Astrocyte of the cerebellum (primary cell): ENCODE results near the gene CLPSL1.

Experiments
- DNase-seq: peaks from one replicate; pipeline ENCODE4 v3.0.0-alpha.2; 2011; ENCODE audit warnings: low read depth
- H3K4me3 ChIP-seq: 2 replicates; pipeline ENCODE4 v1.5.1; 2011; ENCODE audit warnings: mild to moderate bottlenecking, low read depth, low read length, moderate library complexity
- in situ Hi-C: cut with HindIII; loops from 2 replicates; pipeline ENCODE4 v1.10.0; 2017; ENCODE audit warnings: low sequenced_read_pairs
- TF ChIP-seq, protein P1 (sequence below): IDR thresholded peaks from 2 replicates; pipeline ENCODE4 v1.5.1; 2012; ENCODE audit warnings: low read length, low read depth, moderate library complexity, mild to moderate bottlenecking; ENCODE audit errors: missing control alignments

Gene CLPSL1

DNA sequence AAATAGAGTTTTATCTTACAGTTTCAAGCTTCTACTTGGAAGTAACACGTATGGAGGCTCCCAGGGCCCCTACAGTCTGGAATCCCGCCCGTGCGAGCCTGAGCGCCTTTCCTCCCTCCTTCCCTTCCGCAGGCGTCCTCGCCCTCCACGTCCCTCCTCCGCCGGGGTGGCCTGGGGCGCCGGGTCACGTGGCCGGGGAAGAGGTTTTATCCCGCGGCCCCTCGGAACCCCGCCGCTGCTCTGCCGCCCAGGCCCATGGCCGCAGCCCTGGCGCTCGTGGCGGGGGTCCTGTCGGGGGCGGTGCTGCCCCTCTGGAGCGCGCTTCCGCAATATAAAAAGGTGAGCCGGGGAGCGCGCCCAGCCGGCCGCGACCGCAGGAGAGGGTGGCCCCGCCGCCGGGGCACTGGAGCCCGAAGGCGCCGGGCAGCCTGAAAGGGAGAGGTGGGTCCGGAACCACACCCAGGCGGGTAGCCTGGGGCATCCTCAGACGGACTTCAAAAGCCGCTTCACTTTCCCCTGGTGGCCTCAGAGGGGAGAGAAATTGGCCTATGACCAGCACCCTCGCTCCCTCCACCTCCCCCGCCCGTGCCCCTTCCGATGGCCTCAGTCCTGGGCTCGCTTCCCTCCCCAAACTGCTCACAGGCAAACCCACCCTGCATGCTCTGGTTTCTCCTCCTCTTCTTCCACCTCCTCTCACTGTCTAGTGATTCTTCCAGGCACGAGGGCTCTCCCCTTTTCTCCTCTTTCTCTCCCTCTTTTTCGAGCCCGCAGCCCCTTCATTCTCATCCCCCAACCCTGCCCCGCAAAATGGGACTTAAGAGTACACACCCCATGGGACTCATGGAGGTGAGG lies 4.2 kb upstream of the CLPSL1 start, which contains the start of gene CLPSL2:
Gene CLPSL2, plus strand, starts transcription at position 235 of the 852 bp plus-strand sequence. Its CDS starts 21 bp downstream, at position 256.
- in situ Hi-C loops, result no loop called here
- no peak for DNase-seq
- TF ChIP-seq, protein P1, sequence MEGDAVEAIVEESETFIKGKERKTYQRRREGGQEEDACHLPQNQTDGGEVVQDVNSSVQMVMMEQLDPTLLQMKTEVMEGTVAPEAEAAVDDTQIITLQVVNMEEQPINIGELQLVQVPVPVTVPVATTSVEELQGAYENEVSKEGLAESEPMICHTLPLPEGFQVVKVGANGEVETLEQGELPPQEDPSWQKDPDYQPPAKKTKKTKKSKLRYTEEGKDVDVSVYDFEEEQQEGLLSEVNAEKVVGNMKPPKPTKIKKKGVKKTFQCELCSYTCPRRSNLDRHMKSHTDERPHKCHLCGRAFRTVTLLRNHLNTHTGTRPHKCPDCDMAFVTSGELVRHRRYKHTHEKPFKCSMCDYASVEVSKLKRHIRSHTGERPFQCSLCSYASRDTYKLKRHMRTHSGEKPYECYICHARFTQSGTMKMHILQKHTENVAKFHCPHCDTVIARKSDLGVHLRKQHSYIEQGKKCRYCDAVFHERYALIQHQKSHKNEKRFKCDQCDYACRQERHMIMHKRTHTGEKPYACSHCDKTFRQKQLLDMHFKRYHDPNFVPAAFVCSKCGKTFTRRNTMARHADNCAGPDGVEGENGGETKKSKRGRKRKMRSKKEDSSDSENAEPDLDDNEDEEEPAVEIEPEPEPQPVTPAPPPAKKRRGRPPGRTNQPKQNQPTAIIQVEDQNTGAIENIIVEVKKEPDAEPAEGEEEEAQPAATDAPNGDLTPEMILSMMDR, result no peak
- peak within 1 kb of the TSS; percentile 44 for H3K4me3 ChIP-seq

DNA sequence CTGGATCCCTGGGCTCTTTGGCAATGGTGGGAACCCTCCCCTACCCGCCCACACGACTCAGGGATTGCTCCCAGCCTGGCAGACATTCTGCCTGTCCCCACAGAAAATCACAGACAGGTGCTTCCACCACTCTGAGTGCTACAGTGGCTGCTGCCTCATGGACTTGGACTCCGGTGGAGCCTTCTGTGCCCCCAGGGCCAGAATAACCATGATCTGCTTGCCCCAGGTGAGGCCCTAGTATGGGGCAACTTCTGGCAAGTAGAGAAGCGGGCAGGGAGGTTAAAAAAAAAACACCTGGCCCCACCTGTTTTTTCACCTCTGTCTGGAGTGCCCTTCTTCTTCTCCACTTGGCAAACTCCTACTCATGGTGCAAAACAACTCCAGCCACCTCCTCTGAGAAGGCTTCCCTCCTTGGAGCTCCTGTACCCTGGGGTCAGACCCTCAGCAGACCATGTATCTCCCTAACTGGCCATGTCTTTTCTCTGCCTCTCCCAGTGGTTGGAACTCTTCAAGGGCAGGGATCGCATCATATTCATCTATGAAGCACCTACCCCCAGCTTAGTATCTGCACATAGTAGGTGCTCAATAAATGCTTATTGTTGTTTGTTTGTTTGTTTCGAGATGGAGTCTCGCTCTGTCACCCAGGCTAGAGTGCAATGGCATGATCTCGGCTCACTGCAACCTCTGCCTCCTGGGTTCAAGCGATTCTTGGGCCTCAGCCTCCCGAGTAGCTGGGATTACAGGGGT lies 3.3 kb upstream of the CLPSL1 start:
- in situ Hi-C loops, result no loop called here
- DNase-seq, result no peak
- TF ChIP-seq, protein P1, result no peak

DNA sequence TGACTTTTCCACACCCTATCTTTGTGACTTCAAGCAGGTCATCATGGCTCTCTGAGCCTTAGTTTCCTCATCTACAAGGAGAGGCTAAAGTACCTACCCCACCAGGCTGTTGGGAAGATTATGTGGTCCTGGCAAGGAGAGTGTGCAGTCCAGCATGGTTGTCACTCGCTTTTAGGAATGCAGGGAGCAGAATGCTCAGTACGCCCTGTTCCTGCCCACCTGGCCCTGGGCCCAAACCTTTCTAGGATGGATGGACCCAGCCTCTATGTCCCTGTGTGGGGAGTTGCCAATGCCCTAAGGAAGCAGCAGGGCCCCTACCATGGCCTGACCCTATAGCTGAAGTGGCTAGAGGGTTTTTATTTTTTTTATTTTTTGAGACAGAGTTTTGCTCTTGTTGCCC lies 2.4 kb upstream of the CLPSL1 start:
- DNase-seq, result no peak
- in situ Hi-C loops, result no loop called here
- no peak overlapping the region for H3K4me3 ChIP-seq
- TF ChIP-seq, protein P1, result no peak

More for the DNA sequence above, 3.3 kb upstream of the CLPSL1 start:
- no peak overlapping the region for H3K4me3 ChIP-seq

DNA sequence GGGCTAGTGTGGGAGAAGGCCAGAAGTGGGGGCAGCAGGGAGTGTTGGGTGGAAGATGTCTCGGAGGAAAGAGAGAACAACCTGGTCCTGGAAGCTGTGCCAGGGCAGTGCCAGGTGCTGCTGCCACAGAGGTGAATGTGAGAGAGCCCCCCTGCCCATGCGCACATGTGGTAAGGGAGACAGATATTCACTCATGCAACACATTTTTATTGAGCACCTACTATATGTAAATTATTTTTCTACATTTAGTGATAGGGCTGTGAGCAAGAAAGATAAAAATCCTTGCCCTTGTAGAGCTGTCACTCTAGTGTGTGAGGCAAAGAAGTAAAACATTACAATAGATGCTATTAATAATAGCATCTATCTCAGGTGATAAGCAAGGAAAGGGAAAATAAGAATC lies 471 bp downstream of the CLPSL1 start:
- no peak for DNase-seq
- no peak overlapping the region for H3K4me3 ChIP-seq
- in situ Hi-C loops, result no loop called here
- TF ChIP-seq, protein P1, result no peak

DNA sequence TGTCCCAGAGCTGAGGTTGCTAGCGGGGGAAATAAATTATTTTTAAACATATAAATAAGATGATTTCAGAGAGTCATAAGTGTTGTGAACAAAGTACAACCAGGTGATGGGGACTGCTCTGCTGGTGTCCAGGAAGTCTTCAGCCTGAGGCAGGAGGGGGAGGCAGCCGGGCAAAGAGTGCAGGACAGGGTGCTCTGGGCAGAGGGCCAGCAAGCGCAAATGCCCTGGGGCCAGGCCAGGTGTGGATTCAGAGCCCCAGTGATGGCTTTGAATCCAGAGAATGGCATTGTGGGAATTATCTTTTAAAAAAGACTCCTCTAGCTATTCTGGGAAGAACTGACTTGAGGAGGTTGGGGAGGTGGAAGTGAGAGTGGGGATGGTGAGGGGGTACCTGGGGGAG lies 1.6 kb downstream of the CLPSL1 start:
- no peak for DNase-seq
- H3K4me3 ChIP-seq, result no peak overlapping the region
- in situ Hi-C loops, result no loop called here
- TF ChIP-seq, protein P1, result no peak

DNA sequence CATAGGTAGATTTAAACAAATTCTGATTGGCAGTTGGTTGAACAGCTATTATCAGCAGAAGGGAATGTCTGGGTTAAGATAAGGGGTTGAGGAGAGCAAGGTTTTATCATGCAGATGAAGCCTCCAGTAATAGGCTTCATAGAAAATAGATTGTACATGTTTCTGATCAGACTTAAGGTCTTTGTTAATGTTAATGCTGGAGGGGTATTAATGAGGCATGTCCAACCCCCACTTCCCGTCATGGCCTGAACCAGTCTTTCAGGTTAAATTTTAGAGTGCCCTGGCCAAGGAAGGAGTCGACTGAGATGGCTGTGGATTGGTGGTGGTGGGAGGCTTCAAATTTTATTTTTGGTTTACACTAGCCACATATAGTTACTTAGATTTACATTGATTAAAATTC lies 3.4 kb downstream of the CLPSL1 start:
- TF ChIP-seq, protein P1, result no peak
- in situ Hi-C loops, result no loop called here
- no peak for DNase-seq
- no peak overlapping the region for H3K4me3 ChIP-seq
